ENCODE data around the gene NAXE.

GRCh38 chr1:156626079-156626438 is 34.5 kb downstream of the NAXE start:
- no peak for TF ChIP-seq PBX3 (CRISPR knock-in tag; IDR thresholded peaks at IDR 0.05; ENCODE audit: borderline replicate concordance)
- no peak for TF ChIP-seq ARNT (IDR thresholded peaks at IDR 0.05)
- TF ChIP-seq HDAC2 (CRISPR knock-in tag; IDR thresholded peaks at IDR 0.05) = no peak
- no peak for TF ChIP-seq SALL1 (CRISPR knock-in tag; IDR thresholded peaks at IDR 0.05)
- TF ChIP-seq CHD2 (IDR thresholded peaks at IDR 0.05; ENCODE audit: low read depth, low read length) = no peak
- no peak for TF ChIP-seq SRSF4 (IDR thresholded peaks at IDR 0.05; ENCODE audit: low read depth, low read length, poor library complexity, severe bottlenecking)

Data from HepG2 (cell line).